Esophagus squamous epithelium (tissue), 5 donors: ENCODE data around the gene LBX1. TPM values are rescaled to one million over a fixed set of nuclear protein-coding genes. Genes with fewer than 3 reads are reported as not detected.

ENCODE experiments used
- DNase-seq: peaks from one replicate; lab custom pipeline; 2025; lab: John Stamatoyannopoulos, UW
- H3K27ac ChIP-seq, 4 donors: fragments of 200-600 bp; sonication (generic); one replicate each; pipeline ENCODE4 v1.5.1; 2016 to 2019; ENCODE audit warnings: mild to moderate bottlenecking in 1 of 4
- H3K27me3 ChIP-seq, 4 donors: fragments of 200-600 bp; sonication (generic); 1 replicate in 3 of 4; 2 replicates in 1 of 4; pipeline versions ENCODE4 v1.5.1 to v1.6.0; 2017 to 2021; ENCODE audit warnings: antibody characterized with exemption in 1 of 4
- H3K36me3 ChIP-seq, 3 donors: fragments of 200-600 bp; sonication (generic); one replicate each; pipeline ENCODE4 v1.5.1; 2016 to 2019
- H3K4me1 ChIP-seq, 3 donors: fragments of 200-600 bp; sonication (generic); one replicate each; pipeline ENCODE4 v1.5.1; 2017 to 2019
- H3K4me3 ChIP-seq, 4 donors: fragments of 200-600 bp; sonication (generic); 1 replicate in 3 of 4; 2 replicates in 1 of 4; pipeline ENCODE4 v1.5.1; 2016 to 2019; ENCODE audit warnings: mild to moderate bottlenecking in 2 of 4, moderate library complexity in 1 of 4
- H3K9me3 ChIP-seq, 3 donors: fragments of 200-600 bp; sonication (generic); one replicate each; pipeline ENCODE4 v1.5.1; 2016 to 2019
- CTCF ChIP-seq, 6 experiments: fragments of 450-650 bp in 4 of 6; fragments of 200-600 bp in 2 of 6; sonication (generic) in 2 of 6; IDR thresholded peaks; one replicate each; pipeline ENCODE4 v1.5.1; 2016 to 2019; ENCODE audit warnings: antibody characterized with exemption in 6 of 6, mild to moderate bottlenecking in 4 of 6, moderate library complexity in 4 of 6
- POLR2A ChIP-seq, 4 donors: fragments of 450-650 bp; IDR thresholded peaks; one replicate each; pipeline ENCODE4 v1.6.1; 2017; ENCODE audit warnings: antibody characterized with exemption in 4 of 4, mild to moderate bottlenecking in 4 of 4, moderate library complexity in 3 of 4
- WGBS, 2 donors: methylation state at CpG; one replicate each; pipeline ENCODE4 v1.1.5; 2018; 5-methylcytosine and 5-hydroxymethylcytosine counted together
- intact Hi-C: fragments of 100-400 bp; cut with DNase I; formaldehyde crosslinking; loops from one replicate; pipeline ENCODE4 v1.15.0; 2022
- total RNA-seq, 4 donors: library from RNA; depleted of rRNA; stranded (reverse); fragments of >200 nt; gene quantifications; one replicate each; pipeline ENCODE4 v1.1.0, GENCODE V29; 2016
- donor health status: DM: yes; HTN: yes; CAD: no.

The LBX1 gene
- total RNA-seq, 4 donors from 2014 or later, result not detected

- Histone ChIP-seq H3K27me3 (peaks cover 34 to 100% (median 54%) of the 10 kb centered on the region in 4 donors), H3K9me3 (peaks cover 0 to 4% (median 0%) of the 10 kb centered on the region in 3 donors), H3K36me3 (no peaks in the 10 kb centered on the region), H3K27ac (no peak overlapping the region), H3K4me1 (peaks cover 0 to 29% (median 12%) of the 10 kb centered on the region in 3 donors), H3K4me3 (peak overlapping the region in 1 of 4 donors; percentile 18)
- intact Hi-C loops, result no loop called here
- WGBS, 2 donors, result 5 to 17% methylated on average over 6 to 18 of the region's 47 CpGs
- DNase-seq, result no peak
- no peak for TF ChIP-seq POLR2A (IDR thresholded peaks at IDR 0.05)
- TF ChIP-seq CTCF (IDR thresholded peaks at IDR 0.05), result no peak
These were observed 7.3 kb upstream of the LBX1 start for GRCh38 chr10:101236376-101237080.

GRCh38 chr10:101235766-101236165, 6.5 kb upstream of the LBX1 start:
- intact Hi-C loops, result no loop called here
- Histone ChIP-seq H3K27me3 (peaks cover 34 to 100% (median 59%) of the 10 kb centered on the region in 4 donors), H3K4me1 (peaks cover 0 to 29% (median 12%) of the 10 kb centered on the region in 3 donors), H3K4me3 (no peak overlapping the region), H3K27ac (no peak overlapping the region), H3K9me3 (peaks cover 0 to 4% (median 0%) of the 10 kb centered on the region in 3 donors), H3K36me3 (no peaks in the 10 kb centered on the region)
- TF ChIP-seq CTCF (IDR thresholded peaks at IDR 0.05) (no peak), POLR2A (IDR thresholded peaks at IDR 0.05) (no peak)
- WGBS, 2 donors, result 20 to 61% methylated on average over 1 to 4 of the region's 4 CpGs
- no peak for DNase-seq

DNA sequence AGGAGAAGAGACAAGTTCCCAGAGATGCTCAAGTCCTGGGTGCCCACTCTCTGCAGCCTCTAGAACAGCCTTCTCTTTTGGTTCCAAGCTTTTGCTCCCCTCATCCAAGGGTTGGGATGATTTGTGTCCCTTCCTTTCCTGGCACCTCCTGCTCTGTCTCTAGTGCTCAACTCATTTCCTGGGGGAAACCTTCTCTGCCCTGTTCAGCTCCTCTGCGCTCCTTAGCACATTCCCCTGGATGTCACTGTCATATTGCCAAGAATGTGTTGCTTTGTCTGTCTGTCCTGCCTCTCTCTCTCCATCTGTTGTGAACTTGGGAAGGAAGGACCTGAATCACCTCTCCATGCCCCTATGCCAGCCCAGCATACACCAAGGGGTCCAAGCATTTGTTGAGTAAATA, 5.1 kb upstream of the LBX1 start:
- 64 to 70% methylated on average over 1 of the region's 1 CpG for WGBS, 2 donors
- Histone ChIP-seq H3K4me3 (no peak overlapping the region), H3K4me1 (peaks cover 11 to 40% (median 20%) of the 10 kb centered on the region in 3 donors), H3K27me3 (peaks cover 45 to 100% (median 71%) of the 10 kb centered on the region in 4 donors), H3K27ac (no peak overlapping the region), H3K36me3 (no peaks in the 10 kb centered on the region), H3K9me3 (peaks cover 0 to 4% (median 0%) of the 10 kb centered on the region in 3 donors)
- intact Hi-C loops, result no loop called here
- no peak for DNase-seq
- TF ChIP-seq POLR2A (IDR thresholded peaks at IDR 0.05), result no peak
- TF ChIP-seq CTCF (IDR thresholded peaks at IDR 0.05), result no peak

DNA sequence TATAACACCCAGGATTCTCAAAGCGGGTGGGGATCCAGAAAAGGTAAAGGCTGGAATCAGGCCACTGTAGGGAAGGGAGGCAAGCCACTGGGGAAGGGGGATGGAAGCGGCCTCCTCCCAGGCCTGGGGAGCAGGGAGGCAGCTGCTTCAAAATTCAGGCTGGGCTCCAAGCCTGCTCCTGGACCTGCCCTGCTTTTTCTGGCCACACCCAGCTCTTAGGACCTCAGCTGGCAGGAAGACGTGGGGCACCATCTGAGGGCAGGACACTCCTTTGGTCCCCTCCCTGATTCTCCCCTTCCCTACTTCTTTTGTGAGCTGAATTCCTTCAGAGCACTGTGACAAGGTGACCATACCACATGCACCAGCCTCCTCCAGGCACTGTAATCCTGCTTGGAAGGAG, 4.6 kb upstream of the LBX1 start:
- Histone ChIP-seq H3K4me1 (peaks cover 15 to 40% (median 24%) of the 10 kb centered on the region in 3 donors), H3K4me3 (no peak overlapping the region), H3K9me3 (peaks cover 0 to 4% (median 0%) of the 10 kb centered on the region in 3 donors), H3K27ac (no peak overlapping the region), H3K36me3 (no peaks in the 10 kb centered on the region), H3K27me3 (peaks cover 46 to 100% (median 75%) of the 10 kb centered on the region in 4 donors)
- intact Hi-C loops, result no loop called here
- no peak for DNase-seq
- WGBS, 2 donors, result 25% methylated on average over 3 of the region's 3 CpGs
- TF ChIP-seq CTCF (IDR thresholded peaks at IDR 0.05), result no peak
- TF ChIP-seq POLR2A (IDR thresholded peaks at IDR 0.05), result no peak

DNA sequence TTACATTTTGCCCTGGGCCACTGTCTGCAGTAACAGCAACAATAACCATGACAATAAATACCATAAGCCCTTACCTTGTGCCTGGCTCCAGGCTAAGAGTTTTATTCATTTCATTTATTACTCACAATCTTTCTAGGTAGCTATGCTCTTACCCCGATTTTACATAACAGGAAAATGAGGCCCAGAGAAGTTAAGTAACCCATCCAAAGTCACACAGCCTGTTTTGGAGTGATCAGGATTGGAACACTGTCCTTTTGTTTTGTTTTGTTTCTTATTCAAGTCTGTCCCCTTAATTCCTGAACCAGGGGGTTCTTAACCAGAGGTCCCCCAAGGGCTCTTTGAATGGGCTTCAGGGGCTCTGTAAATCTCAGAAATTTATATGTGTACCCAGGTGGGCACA, 4.2 kb upstream of the LBX1 start:
- no peaks in the 10 kb centered on the region for H3K36me3 ChIP-seq
- H3K4me3 ChIP-seq, result no peak overlapping the region
- TF ChIP-seq CTCF (IDR thresholded peaks at IDR 0.05) (no peak), POLR2A (IDR thresholded peaks at IDR 0.05) (no peak)
- peaks cover 0 to 4% (median 0%) of the 10 kb centered on the region in 3 donors for H3K9me3 ChIP-seq
- intact Hi-C loops, result no loop called here
- H3K27ac ChIP-seq, result no peak overlapping the region
- peaks cover 43 to 100% (median 73%) of the 10 kb centered on the region in 4 donors for H3K27me3 ChIP-seq
- WGBS, 2 donors, result 31 to 57% methylated on average over 1 of the region's 1 CpG
- peaks cover 19 to 40% (median 26%) of the 10 kb centered on the region in 3 donors for H3K4me1 ChIP-seq
- no peak for DNase-seq
